Activated CD4-positive, alpha-beta T cell treated with anti-CD3 and anti-CD28 coated beads, Interleukin-2, amount 50 U/mL, for 48 hours (primary cell): ENCODE results near the gene AGTR2.
"Not testable (repeated sequence)": the region's sequence is repeated elsewhere in the genome, so short reads cannot be mapped to it uniquely, and the experiment has no call there.

Experiments
- DNase-seq, 2 experiments: peaks; one replicate each; pipeline ENCODE4 v3.0.0-alpha.2; 2020

AGTR2 gene

GRCh38 chrX:116170511-116170910 lies at the start of gene AGTR2:
Gene AGTR2, plus strand, starts transcription at chrX:116170744. Its CDS starts 1,537 bp downstream, at chrX:116172281.
- DNase-seq: no peak

- DNase-seq: no peak
Measured at GRCh38 chrX:116135277-116135676, 35.3 kb upstream of the AGTR2 start.

- not testable (repeated sequence) for DNase-seq
Measured at GRCh38 chrX:116141270-116141669, 29.3 kb upstream of the AGTR2 start.

- no peak for DNase-seq
Measured at GRCh38 chrX:116142976-116143375, 27.6 kb upstream of the AGTR2 start.

- no peak for DNase-seq
Measured at GRCh38 chrX:116172976-116173375, 2.4 kb downstream of the AGTR2 start.

- no peak for DNase-seq
Measured at GRCh38 chrX:116181300-116181699, 10.8 kb downstream of the AGTR2 start.

- no peak for DNase-seq
Measured at GRCh38 chrX:116185163-116185562, 14.6 kb downstream of the AGTR2 start.

GRCh38 chrX:116194649-116195048 lies 24.1 kb downstream of the AGTR2 start:
- DNase-seq: no peak

GRCh38 chrX:116198235-116198634 lies 27.7 kb downstream of the AGTR2 start:
- DNase-seq: no peak

- no peak for DNase-seq
Measured at GRCh38 chrX:116198810-116199209, 28.3 kb downstream of the AGTR2 start.

- no peak for DNase-seq
Measured at GRCh38 chrX:116204932-116205331, 34.4 kb downstream of the AGTR2 start.

GRCh38 chrX:116213262-116213661 lies 42.7 kb downstream of the AGTR2 start:
- DNase-seq: no peak

GRCh38 chrX:116217080-116217479 lies 46.5 kb downstream of the AGTR2 start:
- DNase-seq: not testable (repeated sequence)
